HL-60 (cell line): ENCODE data around the gene TUB.

Experiments used
- DNase-seq, 2 experiments: peaks; one replicate each; pipeline ENCODE4 v3.0.0-alpha.2; 2010 to 2020; ENCODE audit warnings: low read depth in 1 of 2, low spot score in 1 of 2
- H3K27ac ChIP-seq: fragments of 250-450 bp; sonication (Bioruptor Pico); replicated peaks from 2 replicates; pipeline ENCODE4 v1.5.1; 2020; ENCODE audit warnings: mild to moderate bottlenecking, moderate library complexity
- H3K27me3 ChIP-seq: fragments of 250-450 bp; sonication (Bioruptor Pico); 2 replicates; pipeline ENCODE4 v1.5.1; 2021; ENCODE audit warnings: mild to moderate bottlenecking, moderate library complexity; ENCODE audit not compliant: insufficient read depth, poor library complexity, severe bottlenecking
- H3K4me3 ChIP-seq: replicated peaks from 2 replicates; pipeline ENCODE4 v1.5.1; 2011; ENCODE audit warnings: mild to moderate bottlenecking, control low read depth, low read length; ENCODE audit not compliant: insufficient read depth
- GABPA ChIP-seq: IDR thresholded peaks from 2 replicates; pipeline ENCODE4 v1.6.1; 2012; ENCODE audit warnings: low read depth
- POLR2AphosphoS5 ChIP-seq: IDR thresholded peaks from 2 replicates; pipeline ENCODE4 v1.6.1; 2012; ENCODE audit warnings: low read depth
- SPI1 ChIP-seq: IDR thresholded peaks from 2 replicates; pipeline ENCODE4 v1.6.1; 2012; ENCODE audit warnings: low read depth, mild to moderate bottlenecking, borderline replicate concordance
- TF ChIP-seq, protein P1 (sequence below): IDR thresholded peaks from 2 replicates; pipeline ENCODE4 v1.6.1; 2012; ENCODE audit warnings: low read depth; ENCODE audit not compliant: insufficient replicate concordance
- TF ChIP-seq, protein P2 (sequence below): IDR thresholded peaks from one replicate; pipeline ENCODE4 v1.5.1; 2011; ENCODE audit warnings: low read length, control low read depth, inconsistent platforms; ENCODE audit not compliant: insufficient read depth

The TUB gene

DNA sequence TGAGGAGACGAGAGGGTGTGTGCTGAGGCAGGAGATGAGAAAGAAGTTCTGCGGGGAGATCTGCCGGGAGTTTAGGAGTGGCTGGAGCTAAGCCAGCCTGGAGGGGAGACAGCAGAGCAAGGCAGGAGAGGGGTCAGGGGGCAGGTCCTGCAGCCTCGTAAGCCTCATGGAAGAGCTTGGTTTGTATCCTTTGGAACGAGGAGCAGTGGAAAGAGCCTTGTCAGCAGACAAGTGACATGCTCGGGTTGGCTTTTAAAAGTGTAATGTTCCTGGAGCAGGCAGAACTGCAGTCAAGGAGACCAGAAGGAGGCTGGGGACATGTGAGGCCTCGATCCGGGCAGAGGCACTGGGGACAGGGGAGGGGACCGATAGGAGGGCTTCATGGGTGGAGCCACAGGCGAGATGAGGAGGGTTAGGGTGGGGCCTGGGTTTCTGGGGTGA lies 21.4 kb upstream of the TUB start:
- Histone ChIP-seq H3K27ac (no peak overlapping the region), H3K4me3 (no peak overlapping the region), H3K27me3 (no peaks in the 10 kb centered on the region)
- TF ChIP-seq, protein P1, sequence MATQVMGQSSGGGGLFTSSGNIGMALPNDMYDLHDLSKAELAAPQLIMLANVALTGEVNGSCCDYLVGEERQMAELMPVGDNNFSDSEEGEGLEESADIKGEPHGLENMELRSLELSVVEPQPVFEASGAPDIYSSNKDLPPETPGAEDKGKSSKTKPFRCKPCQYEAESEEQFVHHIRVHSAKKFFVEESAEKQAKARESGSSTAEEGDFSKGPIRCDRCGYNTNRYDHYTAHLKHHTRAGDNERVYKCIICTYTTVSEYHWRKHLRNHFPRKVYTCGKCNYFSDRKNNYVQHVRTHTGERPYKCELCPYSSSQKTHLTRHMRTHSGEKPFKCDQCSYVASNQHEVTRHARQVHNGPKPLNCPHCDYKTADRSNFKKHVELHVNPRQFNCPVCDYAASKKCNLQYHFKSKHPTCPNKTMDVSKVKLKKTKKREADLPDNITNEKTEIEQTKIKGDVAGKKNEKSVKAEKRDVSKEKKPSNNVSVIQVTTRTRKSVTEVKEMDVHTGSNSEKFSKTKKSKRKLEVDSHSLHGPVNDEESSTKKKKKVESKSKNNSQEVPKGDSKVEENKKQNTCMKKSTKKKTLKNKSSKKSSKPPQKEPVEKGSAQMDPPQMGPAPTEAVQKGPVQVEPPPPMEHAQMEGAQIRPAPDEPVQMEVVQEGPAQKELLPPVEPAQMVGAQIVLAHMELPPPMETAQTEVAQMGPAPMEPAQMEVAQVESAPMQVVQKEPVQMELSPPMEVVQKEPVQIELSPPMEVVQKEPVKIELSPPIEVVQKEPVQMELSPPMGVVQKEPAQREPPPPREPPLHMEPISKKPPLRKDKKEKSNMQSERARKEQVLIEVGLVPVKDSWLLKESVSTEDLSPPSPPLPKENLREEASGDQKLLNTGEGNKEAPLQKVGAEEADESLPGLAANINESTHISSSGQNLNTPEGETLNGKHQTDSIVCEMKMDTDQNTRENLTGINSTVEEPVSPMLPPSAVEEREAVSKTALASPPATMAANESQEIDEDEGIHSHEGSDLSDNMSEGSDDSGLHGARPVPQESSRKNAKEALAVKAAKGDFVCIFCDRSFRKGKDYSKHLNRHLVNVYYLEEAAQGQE = no peak
- no peak for TF ChIP-seq POLR2AphosphoS5
- TF ChIP-seq GABPA = no peak
- TF ChIP-seq, protein P2, sequence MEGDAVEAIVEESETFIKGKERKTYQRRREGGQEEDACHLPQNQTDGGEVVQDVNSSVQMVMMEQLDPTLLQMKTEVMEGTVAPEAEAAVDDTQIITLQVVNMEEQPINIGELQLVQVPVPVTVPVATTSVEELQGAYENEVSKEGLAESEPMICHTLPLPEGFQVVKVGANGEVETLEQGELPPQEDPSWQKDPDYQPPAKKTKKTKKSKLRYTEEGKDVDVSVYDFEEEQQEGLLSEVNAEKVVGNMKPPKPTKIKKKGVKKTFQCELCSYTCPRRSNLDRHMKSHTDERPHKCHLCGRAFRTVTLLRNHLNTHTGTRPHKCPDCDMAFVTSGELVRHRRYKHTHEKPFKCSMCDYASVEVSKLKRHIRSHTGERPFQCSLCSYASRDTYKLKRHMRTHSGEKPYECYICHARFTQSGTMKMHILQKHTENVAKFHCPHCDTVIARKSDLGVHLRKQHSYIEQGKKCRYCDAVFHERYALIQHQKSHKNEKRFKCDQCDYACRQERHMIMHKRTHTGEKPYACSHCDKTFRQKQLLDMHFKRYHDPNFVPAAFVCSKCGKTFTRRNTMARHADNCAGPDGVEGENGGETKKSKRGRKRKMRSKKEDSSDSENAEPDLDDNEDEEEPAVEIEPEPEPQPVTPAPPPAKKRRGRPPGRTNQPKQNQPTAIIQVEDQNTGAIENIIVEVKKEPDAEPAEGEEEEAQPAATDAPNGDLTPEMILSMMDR = no peak
- no peak for TF ChIP-seq SPI1
- DNase-seq = no peak

DNA sequence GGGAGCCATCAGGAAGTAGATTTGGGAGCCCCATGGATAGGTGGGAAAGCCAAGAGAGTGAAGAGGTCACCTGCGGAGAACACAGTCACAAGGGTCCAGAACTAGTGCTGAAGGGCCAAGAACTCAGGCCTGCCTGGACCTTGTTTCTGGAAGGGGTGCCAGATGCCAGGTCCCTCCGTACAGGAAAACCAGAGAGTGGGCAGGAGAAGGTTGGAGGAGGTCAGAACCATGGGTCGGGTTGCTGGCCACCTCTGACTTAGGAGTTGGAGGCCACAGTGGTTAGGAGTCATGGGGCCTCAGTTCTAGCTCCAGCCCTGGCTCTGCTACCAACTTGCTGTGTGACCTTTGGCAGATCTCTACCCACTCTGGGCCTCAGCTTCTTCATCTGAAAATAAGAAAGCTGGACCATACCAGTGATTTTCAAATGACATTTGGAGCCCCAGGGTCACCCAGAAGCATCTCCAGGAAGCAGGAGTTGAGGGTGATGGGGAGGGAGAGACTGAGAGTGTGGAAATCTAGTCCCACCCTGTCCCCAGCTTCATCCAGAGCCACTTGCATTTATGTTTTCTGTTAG lies 20.8 kb upstream of the TUB start:
- TF ChIP-seq, protein P2 = no peak
- TF ChIP-seq, protein P1 = no peak
- TF ChIP-seq GABPA (no peak), POLR2AphosphoS5 (no peak), SPI1 (no peak)
- Histone ChIP-seq H3K27me3 (no peaks in the 10 kb centered on the region), H3K4me3 (no peak overlapping the region), H3K27ac (no peak overlapping the region)
- DNase-seq = no peak

DNA sequence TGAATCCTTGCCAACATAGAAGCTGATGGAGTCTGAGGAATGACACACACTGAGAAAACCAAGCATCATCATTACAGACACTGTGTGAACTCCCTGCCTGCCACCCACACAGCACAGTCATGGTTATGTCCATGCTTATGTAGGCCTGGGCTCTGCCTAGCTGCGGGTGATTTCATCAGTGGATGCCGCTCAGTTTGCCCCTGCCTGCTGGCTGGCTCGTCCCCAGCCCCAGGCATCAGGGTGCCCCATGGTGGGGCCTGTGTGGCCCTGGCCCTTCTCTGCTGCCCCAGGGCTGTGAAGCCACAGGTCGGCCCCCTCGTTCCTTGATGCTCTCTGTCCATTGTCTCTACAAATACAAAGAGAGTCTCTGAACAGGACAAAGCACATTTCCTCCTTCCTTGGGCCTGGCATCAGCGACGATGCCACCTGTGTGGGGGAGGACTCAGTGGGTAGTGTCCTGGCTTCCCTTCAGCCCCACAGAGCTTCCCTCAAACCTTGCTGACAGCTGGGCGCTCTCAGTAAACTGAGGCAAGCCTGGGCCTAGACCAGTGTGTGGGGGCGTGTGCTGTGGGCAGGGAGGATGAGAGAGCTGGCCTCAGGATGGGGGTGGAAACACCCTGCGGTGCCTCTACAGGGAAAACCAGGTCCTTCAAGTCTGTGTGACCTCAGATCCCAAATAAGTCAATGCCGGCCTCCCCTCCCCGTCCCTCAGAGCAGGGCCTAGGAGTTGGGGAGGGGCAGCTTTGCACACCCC lies 20.0 kb upstream of the TUB start:
- Histone ChIP-seq H3K27ac (no peak overlapping the region), H3K27me3 (no peaks in the 10 kb centered on the region), H3K4me3 (no peak overlapping the region)
- DNase-seq = no peak
- TF ChIP-seq POLR2AphosphoS5 (no peak), GABPA (no peak), SPI1 (no peak)
- TF ChIP-seq, protein P1 = no peak
- TF ChIP-seq, protein P2 = no peak
